ENCODE data around the gene HOMER3.

HOMER3 gene

GRCh38 chr19:18972301-18972811 lies 31.3 kb upstream of the HOMER3 start:
- DNase-seq (ENCODE audit: low read depth), result no peak
- no peak overlapping the region for H3K4me3 ChIP-seq (ENCODE audit: control insufficient read depth, low read depth, low read length)

GRCh38 chr19:18969931-18970659 lies 29.1 kb upstream of the HOMER3 start:
- no peak for TF ChIP-seq CTCF (IDR thresholded peaks at IDR 0.05; ENCODE audit: control insufficient read depth, insufficient read depth, low read depth, low read length, missing control alignments)
- H3K4me3 ChIP-seq (ENCODE audit: control insufficient read depth, low read depth, low read length), result no peak overlapping the region
- DNase-seq (ENCODE audit: low read depth), result no peak

More at GRCh38 chr19:18972301-18972811, 31.3 kb upstream of the HOMER3 start:
- TF ChIP-seq CTCF (IDR thresholded peaks at IDR 0.05; ENCODE audit: control insufficient read depth, insufficient read depth, low read depth, low read length, missing control alignments), result no peak

- no peak for DNase-seq (ENCODE audit: low read depth)
- TF ChIP-seq CTCF (IDR thresholded peaks at IDR 0.05; ENCODE audit: control insufficient read depth, insufficient read depth, low read depth, low read length, missing control alignments), result no peak
Measured at GRCh38 chr19:18967358-18968146, 26.5 kb upstream of the HOMER3 start.

GRCh38 chr19:18966307-18966706 lies 25.3 kb upstream of the HOMER3 start:
- no peak for TF ChIP-seq CTCF (IDR thresholded peaks at IDR 0.05; ENCODE audit: control insufficient read depth, insufficient read depth, low read depth, low read length, missing control alignments)
- DNase-seq (ENCODE audit: low read depth), result no peak
- no peak overlapping the region for H3K4me3 ChIP-seq (ENCODE audit: control insufficient read depth, low read depth, low read length)

More at GRCh38 chr19:18967358-18968146, 26.5 kb upstream of the HOMER3 start:
- H3K4me3 ChIP-seq (ENCODE audit: control insufficient read depth, low read depth, low read length), result no peak overlapping the region

GRCh38 chr19:18964121-18964520 lies 23.1 kb upstream of the HOMER3 start:
- no peak for DNase-seq (ENCODE audit: low read depth)
- H3K4me3 ChIP-seq (ENCODE audit: control insufficient read depth, low read depth, low read length), result no peak overlapping the region
- TF ChIP-seq CTCF (IDR thresholded peaks at IDR 0.05; ENCODE audit: control insufficient read depth, insufficient read depth, low read depth, low read length, missing control alignments), result no peak

- DNase-seq (ENCODE audit: low read depth), result no peak
- no peak for TF ChIP-seq CTCF (IDR thresholded peaks at IDR 0.05; ENCODE audit: control insufficient read depth, insufficient read depth, low read depth, low read length, missing control alignments)
- H3K4me3 ChIP-seq (ENCODE audit: control insufficient read depth, low read depth, low read length), result no peak overlapping the region
Measured at GRCh38 chr19:18961767-18962620, 21.0 kb upstream of the HOMER3 start.

All from AG09309 (cell line).